MM.1S (cell line): Measurements from ENCODE around the gene CLEC2D.

Experiments used
- DNase-seq: peaks from one replicate; pipeline ENCODE4 v3.0.0-alpha.2; 2015
- H2AFZ ChIP-seq: fragments of 300-600 bp; sonication (generic); 2 replicates; pipeline ENCODE4 v1.6.0; 2016; ENCODE audit warnings: antibody characterized with exemption, low read length
- H3F3A ChIP-seq: fragments of 300-600 bp; sonication (generic); 2 replicates; pipeline ENCODE4 v1.6.1; 2016; ENCODE audit warnings: mild to moderate bottlenecking, antibody characterized with exemption, low read length, moderate library complexity, mixed read lengths; ENCODE audit not compliant: insufficient read depth
- H3K27ac ChIP-seq: fragments of 300-600 bp; sonication (generic); 2 replicates; pipeline ENCODE4 v1.5.1; 2016; ENCODE audit warnings: mild to moderate bottlenecking, low read length
- H3K27me3 ChIP-seq: fragments of 300-600 bp; sonication (generic); replicated peaks from 2 replicates; pipeline ENCODE4 v1.6.0; 2016; ENCODE audit warnings: low read length; ENCODE audit not compliant: insufficient read depth
- H3K36me3 ChIP-seq: fragments of 300-600 bp; sonication (generic); replicated peaks from 2 replicates; pipeline ENCODE4 v1.6.1; 2016; ENCODE audit warnings: mild to moderate bottlenecking, low read length, mixed read lengths; ENCODE audit not compliant: insufficient read depth
- H3K4me1 ChIP-seq: fragments of 300-600 bp; sonication (generic); 2 replicates; pipeline ENCODE4 v1.6.1; 2016; ENCODE audit warnings: low read length, mixed read lengths
- H3K4me2 ChIP-seq: fragments of 300-600 bp; sonication (generic); 2 replicates; pipeline ENCODE4 v1.6.0; 2016; ENCODE audit warnings: low read depth, low read length
- H3K4me3 ChIP-seq: fragments of 300-600 bp; sonication (generic); 2 replicates; pipeline ENCODE4 v1.5.1; 2016; ENCODE audit warnings: low read length, mixed read lengths
- H3K79me2 ChIP-seq: fragments of 300-600 bp; sonication (generic); 2 replicates; pipeline ENCODE4 v1.6.1; 2016; ENCODE audit warnings: mixed run types, low read length, mixed read lengths
- H3K9ac ChIP-seq: fragments of 300-600 bp; sonication (generic); 2 replicates; pipeline ENCODE4 v1.6.1; 2016; ENCODE audit warnings: low read length, mixed read lengths
- H3K9me2 ChIP-seq: fragments of 300-600 bp; sonication (generic); replicated peaks from 2 replicates; pipeline ENCODE4 v1.6.1; 2016; ENCODE audit warnings: mild to moderate bottlenecking, low read length, mixed read lengths; ENCODE audit not compliant: insufficient read depth
- H3K9me3 ChIP-seq: fragments of 300-600 bp; sonication (generic); replicated peaks from 2 replicates; pipeline ENCODE4 v1.6.1; 2016; ENCODE audit warnings: mild to moderate bottlenecking, low read length, mixed read lengths; ENCODE audit not compliant: insufficient read depth
- H4K20me1 ChIP-seq: fragments of 300-600 bp; sonication (generic); 2 replicates; pipeline ENCODE4 v1.6.1; 2016; ENCODE audit warnings: mild to moderate bottlenecking, low read length, moderate library complexity, mixed read lengths; ENCODE audit not compliant: insufficient read depth
- EZH2 ChIP-seq: fragments of 300-600 bp; sonication (generic); optimal IDR thresholded peaks from 2 replicates; pipeline ENCODE3; 2017; ENCODE audit warnings: low read depth, mild to moderate bottlenecking, antibody characterized with exemption, low read length, mixed read lengths
- EZH2phosphoT487 ChIP-seq: fragments of 300-600 bp; sonication (generic); IDR thresholded peaks from 2 replicates; pipeline ENCODE4 v1.6.1; 2018; ENCODE audit warnings: antibody characterized with exemption, low read length
- TF ChIP-seq, protein P1 (sequence below): fragments of 300-600 bp; sonication (generic); IDR thresholded peaks from 2 replicates; pipeline ENCODE4 v1.5.1; 2016; ENCODE audit warnings: antibody characterized with exemption, low read length, mixed read lengths

Gene CLEC2D

GRCh38 chr12:9660046-9660445 lies 9.5 kb upstream of the CLEC2D start:
- H3K36me3 ChIP-seq, result no peaks in the 10 kb centered on the region; the same call in 1 of the 2 replicates
- no peak overlapping the region for H3K27ac ChIP-seq
- TF ChIP-seq EZH2phosphoT487 (no peak), EZH2 (no peak)
- TF ChIP-seq, protein P1, sequence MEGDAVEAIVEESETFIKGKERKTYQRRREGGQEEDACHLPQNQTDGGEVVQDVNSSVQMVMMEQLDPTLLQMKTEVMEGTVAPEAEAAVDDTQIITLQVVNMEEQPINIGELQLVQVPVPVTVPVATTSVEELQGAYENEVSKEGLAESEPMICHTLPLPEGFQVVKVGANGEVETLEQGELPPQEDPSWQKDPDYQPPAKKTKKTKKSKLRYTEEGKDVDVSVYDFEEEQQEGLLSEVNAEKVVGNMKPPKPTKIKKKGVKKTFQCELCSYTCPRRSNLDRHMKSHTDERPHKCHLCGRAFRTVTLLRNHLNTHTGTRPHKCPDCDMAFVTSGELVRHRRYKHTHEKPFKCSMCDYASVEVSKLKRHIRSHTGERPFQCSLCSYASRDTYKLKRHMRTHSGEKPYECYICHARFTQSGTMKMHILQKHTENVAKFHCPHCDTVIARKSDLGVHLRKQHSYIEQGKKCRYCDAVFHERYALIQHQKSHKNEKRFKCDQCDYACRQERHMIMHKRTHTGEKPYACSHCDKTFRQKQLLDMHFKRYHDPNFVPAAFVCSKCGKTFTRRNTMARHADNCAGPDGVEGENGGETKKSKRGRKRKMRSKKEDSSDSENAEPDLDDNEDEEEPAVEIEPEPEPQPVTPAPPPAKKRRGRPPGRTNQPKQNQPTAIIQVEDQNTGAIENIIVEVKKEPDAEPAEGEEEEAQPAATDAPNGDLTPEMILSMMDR, result no peak
- H3F3A ChIP-seq, result no peaks in the 10 kb centered on the region
- no peak for DNase-seq
- no peaks in the 10 kb centered on the region for H3K9me2 ChIP-seq
- H4K20me1 ChIP-seq, result no peaks in the 10 kb centered on the region
- H3K9ac ChIP-seq, result no peak overlapping the region
- H3K4me2 ChIP-seq, result no peak overlapping the region
- H3K27me3 ChIP-seq, result no peaks in the 10 kb centered on the region
- H3K79me2 ChIP-seq, result no peaks in the 10 kb centered on the region
- no peak overlapping the region for H2AFZ ChIP-seq
- no peaks in the 10 kb centered on the region for H3K9me3 ChIP-seq
- H3K4me1 ChIP-seq, result no peaks in the 10 kb centered on the region
- no peak overlapping the region for H3K4me3 ChIP-seq

DNA sequence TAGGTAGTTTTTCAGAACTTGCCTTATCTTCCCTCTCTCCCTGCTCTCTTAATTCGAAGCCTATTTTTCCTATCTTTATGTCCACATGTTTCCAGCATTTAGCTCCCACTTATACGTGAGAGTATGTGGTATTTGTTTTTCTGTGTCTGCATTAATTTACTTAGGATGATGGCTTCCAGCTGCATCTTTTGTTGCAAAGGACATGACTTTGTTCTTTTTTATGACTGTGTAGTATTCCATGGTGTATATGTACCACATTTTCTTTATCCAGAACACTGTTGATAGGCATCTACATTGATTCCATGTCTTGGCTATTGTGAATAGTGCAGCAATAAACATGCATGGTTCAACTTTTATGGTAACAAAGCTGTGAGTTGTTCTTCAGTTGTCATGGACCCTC lies 7.8 kb upstream of the CLEC2D start:
- TF ChIP-seq, protein P1, result no peak
- no peak for TF ChIP-seq EZH2
- H4K20me1 ChIP-seq, result no peaks in the 10 kb centered on the region
- H3K9me2 ChIP-seq, result no peaks in the 10 kb centered on the region
- no peak overlapping the region for H3K4me3 ChIP-seq
- no peaks in the 10 kb centered on the region for H3K4me1 ChIP-seq
- H3K36me3 ChIP-seq, result no peaks in the 10 kb centered on the region; the same call in 1 of the 2 replicates
- no peak for DNase-seq
- H3K79me2 ChIP-seq, result no peaks in the 10 kb centered on the region
- no peak overlapping the region for H2AFZ ChIP-seq
- H3K4me2 ChIP-seq, result no peak overlapping the region
- no peaks in the 10 kb centered on the region for H3K27me3 ChIP-seq
- H3F3A ChIP-seq, result no peaks in the 10 kb centered on the region
- H3K27ac ChIP-seq, result no peak overlapping the region
- no peaks in the 10 kb centered on the region for H3K9me3 ChIP-seq
- H3K9ac ChIP-seq, result no peak overlapping the region

DNA sequence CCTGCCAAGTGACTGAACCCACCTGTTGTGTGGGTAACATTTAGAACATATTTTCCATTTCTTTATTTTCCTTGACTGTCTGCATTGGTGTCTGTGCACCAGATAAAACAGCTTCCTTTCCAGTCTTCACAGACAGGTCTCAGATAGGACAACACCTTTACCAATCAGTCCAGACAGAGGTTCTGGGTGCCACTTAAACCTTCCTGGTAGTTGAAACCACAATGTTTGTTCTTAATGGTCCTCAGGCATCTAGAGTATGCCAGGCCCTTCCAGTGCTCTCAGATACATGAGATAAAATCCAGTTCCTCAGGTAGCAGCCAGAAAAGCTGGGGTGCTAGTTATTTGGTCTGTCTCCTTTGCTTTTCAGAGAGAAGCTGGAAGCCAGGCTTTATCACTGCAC lies 7.0 kb upstream of the CLEC2D start:
- Histone ChIP-seq H2AFZ (no peak overlapping the region), H3K4me2 (no peak overlapping the region), H3K4me3 (no peak overlapping the region), H3K9me3 (no peaks in the 10 kb centered on the region), H3K27ac (no peak overlapping the region), H3K27me3 (no peaks in the 10 kb centered on the region), H3K9me2 (no peaks in the 10 kb centered on the region), H4K20me1 (no peaks in the 10 kb centered on the region), H3K79me2 (no peaks in the 10 kb centered on the region), H3K36me3 (no peaks in the 10 kb centered on the region; the same call in 1 of the 2 replicates), H3K9ac (no peak overlapping the region), H3F3A (peaks cover 4% of the 10 kb centered on the region; the same call in 1 of the 2 replicates), H3K4me1 (no peaks in the 10 kb centered on the region; the same call in 1 of the 2 replicates)
- TF ChIP-seq EZH2phosphoT487 (no peak), EZH2 (no peak)
- TF ChIP-seq, protein P1, result no peak
- no peak for DNase-seq
